Nephron progenitor cell (in vitro differentiated cells): Measurements from ENCODE around the gene TTC34.

ENCODE experiments used
- DNase-seq: peaks from one replicate; pipeline ENCODE4 v3.0.0; 2021
- H3K27ac Mint-ChIP-seq: 2 replicates; pipeline ENCODE4 v1.8.0; 2021; ENCODE audit warnings: mild to moderate bottlenecking, moderate library complexity, mixed read lengths
- H3K27me3 Mint-ChIP-seq: 2 replicates; pipeline ENCODE4 v1.8.0; 2021; ENCODE audit warnings: mild to moderate bottlenecking, low read depth, mixed read lengths; ENCODE audit not compliant: poor library complexity
- H3K36me3 Mint-ChIP-seq: 2 replicates; pipeline ENCODE4 v1.8.0; 2021; ENCODE audit warnings: low read depth, mixed read lengths
- H3K4me1 Mint-ChIP-seq: 2 replicates; pipeline ENCODE4 v1.8.0; 2021; ENCODE audit warnings: mixed read lengths
- H3K4me3 Mint-ChIP-seq: 2 replicates; pipeline ENCODE4 v1.8.0; 2021; ENCODE audit warnings: mild to moderate bottlenecking, moderate library complexity, mixed read lengths
- H3K9me3 Mint-ChIP-seq: 2 replicates; pipeline ENCODE4 v1.8.0; 2021; ENCODE audit warnings: mild to moderate bottlenecking, moderate library complexity, mixed read lengths
- TF ChIP-seq, protein P1 (sequence below): fragments of 200-600 bp; sonication (generic); IDR thresholded peaks from 2 replicates; pipeline ENCODE4 v1.5.0; 2021; ENCODE audit warnings: antibody characterized with exemption

Gene TTC34

GRCh38 chr1:2591233-2591580, 210.3 kb downstream of the TTC34 start:
- Mint-ChIP-seq H3K36me3 (peaks cover 10% of the 10 kb centered on the region), H3K4me1 (no peaks in the 10 kb centered on the region), H3K9me3 (peaks cover 5% of the 10 kb centered on the region), H3K27me3 (no peaks in the 10 kb centered on the region), H3K4me3 (no peak overlapping the region), H3K27ac (no peak overlapping the region)
- DNase-seq: no peak
- TF ChIP-seq, protein P1, sequence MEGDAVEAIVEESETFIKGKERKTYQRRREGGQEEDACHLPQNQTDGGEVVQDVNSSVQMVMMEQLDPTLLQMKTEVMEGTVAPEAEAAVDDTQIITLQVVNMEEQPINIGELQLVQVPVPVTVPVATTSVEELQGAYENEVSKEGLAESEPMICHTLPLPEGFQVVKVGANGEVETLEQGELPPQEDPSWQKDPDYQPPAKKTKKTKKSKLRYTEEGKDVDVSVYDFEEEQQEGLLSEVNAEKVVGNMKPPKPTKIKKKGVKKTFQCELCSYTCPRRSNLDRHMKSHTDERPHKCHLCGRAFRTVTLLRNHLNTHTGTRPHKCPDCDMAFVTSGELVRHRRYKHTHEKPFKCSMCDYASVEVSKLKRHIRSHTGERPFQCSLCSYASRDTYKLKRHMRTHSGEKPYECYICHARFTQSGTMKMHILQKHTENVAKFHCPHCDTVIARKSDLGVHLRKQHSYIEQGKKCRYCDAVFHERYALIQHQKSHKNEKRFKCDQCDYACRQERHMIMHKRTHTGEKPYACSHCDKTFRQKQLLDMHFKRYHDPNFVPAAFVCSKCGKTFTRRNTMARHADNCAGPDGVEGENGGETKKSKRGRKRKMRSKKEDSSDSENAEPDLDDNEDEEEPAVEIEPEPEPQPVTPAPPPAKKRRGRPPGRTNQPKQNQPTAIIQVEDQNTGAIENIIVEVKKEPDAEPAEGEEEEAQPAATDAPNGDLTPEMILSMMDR: no peak

DNA sequence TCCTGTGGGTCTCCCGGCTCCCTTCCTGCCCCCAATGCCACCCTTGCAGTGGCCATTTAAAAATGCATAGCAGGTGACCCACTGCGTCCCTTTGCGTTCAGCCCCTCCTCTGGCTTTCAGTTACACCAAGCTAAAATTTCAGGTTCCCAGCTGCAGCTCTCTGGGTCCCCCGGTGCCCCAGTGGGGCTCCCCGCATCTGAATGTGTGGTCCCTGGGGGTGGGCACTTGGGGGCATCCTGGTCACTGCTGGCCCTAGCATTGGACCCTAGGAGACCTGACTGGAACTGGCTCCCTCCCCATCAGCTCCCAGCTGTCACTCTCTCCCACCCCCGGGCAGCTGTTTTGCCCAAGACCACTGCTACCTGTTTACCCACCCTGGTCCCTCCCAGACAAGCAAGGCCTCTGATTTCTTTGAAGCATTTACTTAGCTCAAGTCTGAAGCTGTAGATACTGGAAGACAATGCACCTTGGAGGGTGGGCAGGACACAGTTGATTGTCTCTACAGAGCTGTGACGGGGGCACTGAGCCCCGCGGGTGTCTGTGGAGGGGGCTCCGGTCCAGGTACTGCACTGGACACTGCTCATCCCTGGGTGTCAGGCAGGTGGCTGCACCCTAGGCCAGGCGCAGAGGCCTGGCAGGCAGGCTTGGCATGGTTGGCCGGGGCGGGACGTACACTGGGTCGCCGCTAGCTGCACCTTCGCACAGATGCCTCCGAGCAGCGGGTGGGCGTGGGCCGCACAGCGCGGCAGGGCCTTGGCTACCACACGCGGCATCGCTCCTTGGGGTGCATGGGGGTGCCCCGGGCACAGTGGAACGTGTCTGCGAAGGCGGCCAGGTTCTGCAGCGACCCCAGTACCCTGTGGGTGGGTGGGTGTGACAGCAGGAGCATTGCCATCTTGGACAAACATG, 211.0 kb downstream of the TTC34 start:
- no peaks in the 10 kb centered on the region for H3K27me3 Mint-ChIP-seq
- H3K4me3 Mint-ChIP-seq: no peak overlapping the region
- H3K36me3 Mint-ChIP-seq: peaks cover 10% of the 10 kb centered on the region
- TF ChIP-seq, protein P1: no peak
- DNase-seq: no peak
- H3K9me3 Mint-ChIP-seq: peaks cover 5% of the 10 kb centered on the region
- H3K4me1 Mint-ChIP-seq: peaks cover 2% of the 10 kb centered on the region
- no peak overlapping the region for H3K27ac Mint-ChIP-seq

- Mint-ChIP-seq H3K36me3 (peaks cover 10% of the 10 kb centered on the region), H3K27ac (no peak overlapping the region), H3K9me3 (peaks cover 5% of the 10 kb centered on the region), H3K4me1 (peaks cover 10% of the 10 kb centered on the region), H3K27me3 (no peaks in the 10 kb centered on the region), H3K4me3 (no peak overlapping the region)
- no peak for DNase-seq
- TF ChIP-seq, protein P1: no peak
Measured at GRCh38 chr1:2589431-2590232, 211.9 kb downstream of the TTC34 start.

DNA sequence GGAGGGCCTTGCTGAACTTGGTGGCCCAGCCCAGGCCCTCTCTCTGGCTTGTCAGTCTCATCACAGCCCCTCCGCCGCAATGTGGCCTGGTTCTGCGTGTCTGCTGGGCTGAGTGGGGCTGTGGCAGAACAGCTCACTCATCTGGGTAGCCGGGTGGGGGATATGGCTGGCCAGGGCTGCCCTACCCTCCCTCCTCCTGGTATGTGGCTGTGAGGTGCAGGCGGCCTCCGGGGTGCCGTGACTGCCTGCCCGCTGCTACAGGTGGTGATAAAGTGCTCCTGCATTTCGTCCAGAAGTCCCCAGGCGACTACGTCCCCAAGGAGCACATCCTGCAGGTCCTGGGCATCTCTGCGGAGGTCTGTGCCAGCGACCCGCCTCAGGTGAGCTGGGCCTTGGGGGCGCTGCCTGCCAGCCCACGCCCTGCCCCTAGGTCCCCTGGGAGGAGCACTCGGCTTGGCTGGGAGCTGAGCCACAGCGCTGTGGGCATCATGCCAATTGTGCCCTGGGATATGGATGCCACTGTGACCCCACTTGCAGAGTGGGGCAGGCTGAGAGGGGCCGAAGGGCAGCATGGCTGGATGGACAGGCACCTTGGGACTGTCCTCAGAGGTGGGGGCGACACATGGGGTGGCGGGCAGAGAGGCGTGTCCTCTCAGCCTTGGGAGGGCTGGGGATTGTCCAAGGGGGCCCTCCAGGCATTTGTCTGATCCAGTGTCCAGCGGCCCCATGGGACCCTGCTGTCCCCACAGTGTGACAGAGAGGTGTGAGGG, 212.6 kb downstream of the TTC34 start:
- TF ChIP-seq, protein P1: no peak
- Mint-ChIP-seq H3K27me3 (peaks cover under 1% of the 10 kb centered on the region), H3K4me3 (no peak overlapping the region), H3K9me3 (peaks cover 5% of the 10 kb centered on the region), H3K36me3 (peaks cover 10% of the 10 kb centered on the region), H3K4me1 (peaks cover 18% of the 10 kb centered on the region), H3K27ac (no peak overlapping the region)
- no peak for DNase-seq

DNA sequence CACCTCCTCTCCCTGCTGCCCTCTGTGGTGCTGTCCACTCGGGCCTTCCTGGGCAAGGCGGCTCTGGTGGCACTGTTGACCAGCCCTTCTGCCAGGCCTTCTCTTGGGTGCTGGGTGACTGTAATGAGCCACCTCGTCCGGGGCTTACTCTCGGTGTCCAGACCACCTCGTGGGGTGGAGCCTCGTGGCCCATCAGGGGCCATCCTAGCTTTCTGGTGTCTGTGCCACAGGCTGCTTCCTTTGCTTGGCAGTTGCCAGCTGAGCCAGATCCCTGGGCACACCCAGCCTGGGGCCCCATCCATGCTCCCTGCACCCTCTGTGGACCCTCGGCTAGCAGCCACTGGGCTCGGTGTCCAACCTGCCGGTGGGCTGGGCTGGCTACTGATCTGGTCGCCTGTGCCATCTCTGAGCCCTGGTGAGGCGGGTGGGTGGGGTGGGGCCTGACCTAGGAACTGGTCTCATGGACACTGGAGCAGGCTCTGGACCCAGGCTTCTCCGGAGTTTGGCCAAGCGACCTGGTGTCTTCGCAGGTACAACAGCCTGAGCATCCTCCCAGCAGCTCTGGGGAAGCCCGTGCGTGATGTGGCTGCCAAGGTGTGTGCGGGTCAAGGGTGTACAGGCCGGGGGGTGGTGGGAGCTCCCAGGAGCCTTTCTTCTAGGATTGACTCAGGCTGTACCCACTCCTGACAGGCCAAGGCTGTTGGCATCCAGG, 213.5 kb downstream of the TTC34 start:
- Mint-ChIP-seq H3K36me3 (peaks cover 10% of the 10 kb centered on the region), H3K27me3 (peaks cover 3% of the 10 kb centered on the region), H3K4me3 (peak overlapping the region; percentile 75), H3K4me1 (peaks cover 24% of the 10 kb centered on the region), H3K27ac (no peak overlapping the region), H3K9me3 (peaks cover 5% of the 10 kb centered on the region)
- no peak for DNase-seq
- TF ChIP-seq, protein P1: no peak
